ENCODE data around the gene C19orf18. TPM values are rescaled to one million over a fixed set of nuclear protein-coding genes. Genes with fewer than 3 reads are reported as not detected.

C19orf18 gene
- polyA plus RNA-seq, 1 donor (not counting 4 experiments of a cell fraction or from before 2014, with no cell fraction given), result 0.59 TPM

GRCh38 chr19:57947419-57948134, 26.8 kb downstream of the C19orf18 start, which contains the start of gene ZNF256:
Gene ZNF256 (minus strand): TSS chr19:57947706. CDS start chr19:57947474, 232 bp downstream.
- Histone ChIP-seq H2AFZ (ENCODE audit: control insufficient read depth, low read length) (peak within 1 kb of the TSS; percentile 84), H3K36me3 (ENCODE audit: control insufficient read depth in 2 of 2, extremely low read depth in 1 of 2, insufficient read depth in 2 of 2, low read length in 2 of 2) (peaks cover 5 to 16% of the 10 kb centered on the region in 2 experiments), H4K20me1 (ENCODE audit: control insufficient read depth, extremely low read depth, insufficient read depth, low read length) (no peaks in the 10 kb centered on the region), H3K4me2 (ENCODE audit: control insufficient read depth, extremely low read depth, insufficient read depth, low read depth, low read length) (peak within 1 kb of the TSS; percentile 89), H3K9me3 (ENCODE audit: control insufficient read depth, low read depth, low read length) (peaks cover 2% of the 10 kb centered on the region), H3K79me2 (ENCODE audit: control insufficient read depth, insufficient read depth, low read length) (peaks cover 45% of the 10 kb centered on the region), H3K9ac (ENCODE audit: control insufficient read depth, extremely low read depth, insufficient read depth, low read length) (peak within 1 kb of the TSS; percentile 86), H3K27me3 (ENCODE audit: control insufficient read depth, extremely low read depth, insufficient read depth, low read length) (no peaks in the 10 kb centered on the region), H3K9me1 (ENCODE audit: control insufficient read depth, extremely low read depth, insufficient read depth, low read length) (no peaks in the 10 kb centered on the region), H3K27ac (ENCODE audit: control insufficient read depth, insufficient read depth, low read length) (peak within 1 kb of the TSS; percentile 66), H3K4me1 (ENCODE audit: control insufficient read depth, extremely low read depth, insufficient read depth, low read length) (peaks cover 10% of the 10 kb centered on the region), H3K4me3 (ENCODE audit: control insufficient read depth in 2 of 3, extremely low read depth in 1 of 3, insufficient read depth in 2 of 3, low read depth in 1 of 3, low read length in 3 of 3) (peak within 1 kb of the TSS; percentile 82 to 90 (median 87))
- dilution Hi-C loops (cut with MboI; ENCODE audit: extremely low pct_ligation_motif_present, low sequenced_read_pairs), result no loop called here
- peak; percentile 82 for DNase-seq (ENCODE audit: low read depth, low spot score)
- TF ChIP-seq EZH2 (IDR thresholded peaks at IDR 0.05; ENCODE audit: low read length) (no peak), CTCF (optimal IDR thresholded peaks at IDR 0.05 in 1 of 3, IDR thresholded peaks at IDR 0.05 in 1 of 3, conservative IDR thresholded peaks at IDR 0.05 in 1 of 3; ENCODE audit: extremely low read depth in 1 of 3, insufficient read depth in 2 of 3, low read length in 3 of 3) (peak; percentile 56 to 71 (median 68))
- peak; percentile 91 for FAIRE-seq

- H3K9me3 ChIP-seq (ENCODE audit: control insufficient read depth, low read depth, low read length), result peaks cover 5% of the 10 kb centered on the region
- H2AFZ ChIP-seq (ENCODE audit: control insufficient read depth, low read length), result peak overlapping the region; percentile 84
- peak overlapping the region; percentile 89 for H3K4me2 ChIP-seq (ENCODE audit: control insufficient read depth, extremely low read depth, insufficient read depth, low read depth, low read length)
- TF ChIP-seq CTCF (optimal IDR thresholded peaks at IDR 0.05 in 1 of 3, IDR thresholded peaks at IDR 0.05 in 1 of 3, conservative IDR thresholded peaks at IDR 0.05 in 1 of 3; ENCODE audit: extremely low read depth in 1 of 3, insufficient read depth in 2 of 3, low read length in 3 of 3), result no peak
- TF ChIP-seq EZH2 (IDR thresholded peaks at IDR 0.05; ENCODE audit: low read length), result no peak
- dilution Hi-C loops (cut with MboI; ENCODE audit: extremely low pct_ligation_motif_present, low sequenced_read_pairs), result no loop called here
- H3K9me1 ChIP-seq (ENCODE audit: control insufficient read depth, extremely low read depth, insufficient read depth, low read length), result no peaks in the 10 kb centered on the region
- peaks cover 45% of the 10 kb centered on the region for H3K79me2 ChIP-seq (ENCODE audit: control insufficient read depth, insufficient read depth, low read length)
- H3K36me3 ChIP-seq (ENCODE audit: control insufficient read depth in 2 of 2, extremely low read depth in 1 of 2, insufficient read depth in 2 of 2, low read length in 2 of 2), result peaks cover 9 to 21% of the 10 kb centered on the region in 2 experiments
- no peaks in the 10 kb centered on the region for H4K20me1 ChIP-seq (ENCODE audit: control insufficient read depth, extremely low read depth, insufficient read depth, low read length)
- H3K4me3 ChIP-seq (ENCODE audit: control insufficient read depth in 2 of 3, extremely low read depth in 1 of 3, insufficient read depth in 2 of 3, low read depth in 1 of 3, low read length in 3 of 3), result peak overlapping the region; percentile 82 to 90 (median 87)
- no peaks in the 10 kb centered on the region for H3K27me3 ChIP-seq (ENCODE audit: control insufficient read depth, extremely low read depth, insufficient read depth, low read length)
- peak overlapping the region; percentile 66 for H3K27ac ChIP-seq (ENCODE audit: control insufficient read depth, insufficient read depth, low read length)
- peaks cover 10% of the 10 kb centered on the region for H3K4me1 ChIP-seq (ENCODE audit: control insufficient read depth, extremely low read depth, insufficient read depth, low read length)
- no peak for DNase-seq (ENCODE audit: low read depth, low spot score)
- peak overlapping the region; percentile 86 for H3K9ac ChIP-seq (ENCODE audit: control insufficient read depth, extremely low read depth, insufficient read depth, low read length)
- no peak for FAIRE-seq
These were observed 27.3 kb downstream of the C19orf18 start for GRCh38 chr19:57947088-57947418.
